ENCODE data around the gene HOXA13. TPM values are rescaled to one million over a fixed set of nuclear protein-coding genes. Genes with fewer than 3 reads are reported as not detected.

HOXA13 gene
- total and polyA plus RNA-seq, 4 donors = 0.38 TPM; not detected in 3

- intact Hi-C loops (cut with DNase I) = loop anchor here in 1 of 2 donors (10.0 kb wide), 1 partner anchor 355 kb away; no protein-coding TSS in a partner anchor
- Histone ChIP-seq H3K4me3 (ENCODE audit: low read length in 2 of 2) (no peak overlapping the region), H3K36me3 (ENCODE audit: control insufficient read depth in 1 of 2, insufficient read depth in 2 of 2, low read length in 1 of 2) (no peaks in the 10 kb centered on the region), H3K4me1 (ENCODE audit: control insufficient read depth in 1 of 2, insufficient read depth in 2 of 2, low read length in 2 of 2) (no peaks in the 10 kb centered on the region), H3K27ac (ENCODE audit: low read depth in 1 of 2, low read length in 2 of 2) (no peak overlapping the region), H3K27me3 (ENCODE audit: control insufficient read depth in 1 of 2, insufficient read depth in 2 of 2, low read length in 1 of 2) (peaks cover 0 to 4% of the 10 kb centered on the region in 2 donors), H3K9me3 (ENCODE audit: control insufficient read depth, low read length) (no peaks in the 10 kb centered on the region)
- DNase-seq (peak in 1 of 2 donors; percentile 42), ATAC-seq (ENCODE audit: low FRiP score) (no peak)
- WGBS, 2 donors = 94% methylated on average over 4 of the region's 4 CpGs
These were observed 19.9 kb upstream of the HOXA13 start for GRCh38 chr7:27219821-27220220.

GRCh38 chr7:27217951-27218350, 18.1 kb upstream of the HOXA13 start:
- no peak overlapping the region for H3K4me3 ChIP-seq (ENCODE audit: low read length in 2 of 2)
- DNase-seq = no peak
- H3K9me3 ChIP-seq (ENCODE audit: control insufficient read depth, low read length) = no peaks in the 10 kb centered on the region
- ATAC-seq (ENCODE audit: low FRiP score) = no peak
- no peaks in the 10 kb centered on the region for H3K36me3 ChIP-seq (ENCODE audit: control insufficient read depth in 1 of 2, insufficient read depth in 2 of 2, low read length in 1 of 2)
- H3K4me1 ChIP-seq (ENCODE audit: control insufficient read depth in 1 of 2, insufficient read depth in 2 of 2, low read length in 2 of 2) = no peaks in the 10 kb centered on the region
- peaks cover 0 to 4% of the 10 kb centered on the region in 2 donors for H3K27me3 ChIP-seq (ENCODE audit: control insufficient read depth in 1 of 2, insufficient read depth in 2 of 2, low read length in 1 of 2)
- H3K27ac ChIP-seq (ENCODE audit: low read depth in 1 of 2, low read length in 2 of 2) = no peak overlapping the region
- intact Hi-C loops (cut with DNase I) = loop anchor here in 1 of 2 donors (10.0 kb wide), 1 partner anchor 357 kb away; no protein-coding TSS in a partner anchor

- no peak overlapping the region for H3K27ac ChIP-seq (ENCODE audit: low read depth in 1 of 2, low read length in 2 of 2)
- intact Hi-C loops (cut with DNase I) = loop anchor here in 1 of 2 donors (10.0 kb wide), 1 partner anchor 359 kb away; no protein-coding TSS in a partner anchor
- H3K27me3 ChIP-seq (ENCODE audit: control insufficient read depth in 1 of 2, insufficient read depth in 2 of 2, low read length in 1 of 2) = peaks cover 0 to 4% of the 10 kb centered on the region in 2 donors
- no peak overlapping the region for H3K4me3 ChIP-seq (ENCODE audit: low read length in 2 of 2)
- H3K9me3 ChIP-seq (ENCODE audit: control insufficient read depth, low read length) = no peaks in the 10 kb centered on the region
- 98 to 100% methylated on average over 2 of the region's 2 CpGs for WGBS, 2 donors
- ATAC-seq (ENCODE audit: low FRiP score) (no peak), DNase-seq (peak in 1 of 2 donors; percentile 34)
- no peaks in the 10 kb centered on the region for H3K4me1 ChIP-seq (ENCODE audit: control insufficient read depth in 1 of 2, insufficient read depth in 2 of 2, low read length in 2 of 2)
- no peaks in the 10 kb centered on the region for H3K36me3 ChIP-seq (ENCODE audit: control insufficient read depth in 1 of 2, insufficient read depth in 2 of 2, low read length in 1 of 2)
These were observed 15.5 kb upstream of the HOXA13 start for GRCh38 chr7:27215356-27215755.

- intact Hi-C loops (cut with DNase I) = loop anchor here (5.0 to 10.0 kb wide), 2 partner anchors 360 to 363 kb away; no protein-coding TSS in a partner anchor
- no peak overlapping the region for H3K27ac ChIP-seq (ENCODE audit: low read depth in 1 of 2, low read length in 2 of 2)
- no peaks in the 10 kb centered on the region for H3K4me1 ChIP-seq (ENCODE audit: control insufficient read depth in 1 of 2, insufficient read depth in 2 of 2, low read length in 2 of 2)
- DNase-seq (no peak), ATAC-seq (ENCODE audit: low FRiP score) (no peak)
- no peak overlapping the region for H3K4me3 ChIP-seq (ENCODE audit: low read length in 2 of 2)
- H3K27me3 ChIP-seq (ENCODE audit: control insufficient read depth in 1 of 2, insufficient read depth in 2 of 2, low read length in 1 of 2) = no peaks in the 10 kb centered on the region
- H3K9me3 ChIP-seq (ENCODE audit: control insufficient read depth, low read length) = no peaks in the 10 kb centered on the region
- 88 to 90% methylated on average over 8 of the region's 8 CpGs for WGBS, 2 donors
- no peaks in the 10 kb centered on the region for H3K36me3 ChIP-seq (ENCODE audit: control insufficient read depth in 1 of 2, insufficient read depth in 2 of 2, low read length in 1 of 2)
These were observed 14.5 kb upstream of the HOXA13 start for GRCh38 chr7:27214239-27214950.

- Histone ChIP-seq H3K4me3 (ENCODE audit: low read length in 2 of 2) (no peak overlapping the region), H3K4me1 (ENCODE audit: control insufficient read depth in 1 of 2, insufficient read depth in 2 of 2, low read length in 2 of 2) (no peaks in the 10 kb centered on the region), H3K27ac (ENCODE audit: low read depth in 1 of 2, low read length in 2 of 2) (no peak overlapping the region), H3K27me3 (ENCODE audit: control insufficient read depth in 1 of 2, insufficient read depth in 2 of 2, low read length in 1 of 2) (no peaks in the 10 kb centered on the region), H3K9me3 (ENCODE audit: control insufficient read depth, low read length) (no peaks in the 10 kb centered on the region), H3K36me3 (ENCODE audit: control insufficient read depth in 1 of 2, insufficient read depth in 2 of 2, low read length in 1 of 2) (no peaks in the 10 kb centered on the region)
- 68 to 71% methylated on average over 50 of the region's 50 CpGs for WGBS, 2 donors
- no peak for ATAC-seq (ENCODE audit: low FRiP score)
- peak in 1 of 2 donors; percentile 74 for DNase-seq
- intact Hi-C loops (cut with DNase I) = loop anchor here (5.0 to 10.0 kb wide), 2 partner anchors 361 to 364 kb away; no protein-coding TSS in a partner anchor
These were observed 13.7 kb upstream of the HOXA13 start for GRCh38 chr7:27213433-27214238.

GRCh38 chr7:27212497-27213432, 12.9 kb upstream of the HOXA13 start:
- H3K4me3 ChIP-seq (ENCODE audit: low read length in 2 of 2) = no peak overlapping the region
- intact Hi-C loops (cut with DNase I) = loop anchor here (5.0 to 10.0 kb wide), 2 partner anchors 362 to 365 kb away; no protein-coding TSS in a partner anchor
- H3K9me3 ChIP-seq (ENCODE audit: control insufficient read depth, low read length) = no peaks in the 10 kb centered on the region
- 15 to 19% methylated on average over 52 of the region's 52 CpGs for WGBS, 2 donors
- peak in 1 of 2 donors; percentile 53 for DNase-seq
- no peaks in the 10 kb centered on the region for H3K36me3 ChIP-seq (ENCODE audit: control insufficient read depth in 1 of 2, insufficient read depth in 2 of 2, low read length in 1 of 2)
- no peaks in the 10 kb centered on the region for H3K27me3 ChIP-seq (ENCODE audit: control insufficient read depth in 1 of 2, insufficient read depth in 2 of 2, low read length in 1 of 2)
- H3K27ac ChIP-seq (ENCODE audit: low read depth in 1 of 2, low read length in 2 of 2) = no peak overlapping the region
- ATAC-seq (ENCODE audit: low FRiP score) = no peak
- H3K4me1 ChIP-seq (ENCODE audit: control insufficient read depth in 1 of 2, insufficient read depth in 2 of 2, low read length in 2 of 2) = no peaks in the 10 kb centered on the region

GRCh38 chr7:27211764-27212204, 11.9 kb upstream of the HOXA13 start:
- intact Hi-C loops (cut with DNase I) = loop anchor here (5.0 to 10.0 kb wide), 2 partner anchors 363 to 366 kb away; no protein-coding TSS in a partner anchor
- no peak overlapping the region for H3K4me3 ChIP-seq (ENCODE audit: low read length in 2 of 2)
- H3K27ac ChIP-seq (ENCODE audit: low read depth in 1 of 2, low read length in 2 of 2) = no peak overlapping the region
- no peak for DNase-seq
- H3K27me3 ChIP-seq (ENCODE audit: control insufficient read depth in 1 of 2, insufficient read depth in 2 of 2, low read length in 1 of 2) = no peaks in the 10 kb centered on the region
- no peaks in the 10 kb centered on the region for H3K36me3 ChIP-seq (ENCODE audit: control insufficient read depth in 1 of 2, insufficient read depth in 2 of 2, low read length in 1 of 2)
- 26 to 36% methylated on average over 3 of the region's 3 CpGs for WGBS, 2 donors
- H3K4me1 ChIP-seq (ENCODE audit: control insufficient read depth in 1 of 2, insufficient read depth in 2 of 2, low read length in 2 of 2) = no peaks in the 10 kb centered on the region
- no peaks in the 10 kb centered on the region for H3K9me3 ChIP-seq (ENCODE audit: control insufficient read depth, low read length)
- ATAC-seq (ENCODE audit: low FRiP score) = no peak

- Histone ChIP-seq H3K27me3 (ENCODE audit: control insufficient read depth in 1 of 2, insufficient read depth in 2 of 2, low read length in 1 of 2) (no peaks in the 10 kb centered on the region), H3K9me3 (ENCODE audit: control insufficient read depth, low read length) (no peaks in the 10 kb centered on the region), H3K36me3 (ENCODE audit: control insufficient read depth in 1 of 2, insufficient read depth in 2 of 2, low read length in 1 of 2) (no peaks in the 10 kb centered on the region), H3K4me3 (ENCODE audit: low read length in 2 of 2) (no peak overlapping the region), H3K27ac (ENCODE audit: low read depth in 1 of 2, low read length in 2 of 2) (no peak overlapping the region), H3K4me1 (ENCODE audit: control insufficient read depth in 1 of 2, insufficient read depth in 2 of 2, low read length in 2 of 2) (no peaks in the 10 kb centered on the region)
- 84 to 95% methylated on average over 1 of the region's 1 CpG for WGBS, 2 donors
- ATAC-seq (ENCODE audit: low FRiP score) (no peak), DNase-seq (no peak)
- intact Hi-C loops (cut with DNase I) = loop anchor here (5.0 to 10.0 kb wide), 2 partner anchors 364 to 366 kb away; no protein-coding TSS in a partner anchor
These were observed 11.2 kb upstream of the HOXA13 start for GRCh38 chr7:27211084-27211446.

Measured in aorta (tissue), 5 donors.